ENCODE results near the gene TUT4. TPM values are rescaled to one million over a fixed set of nuclear protein-coding genes. Genes with fewer than 3 reads are reported as not detected.

TUT4 gene
- polyA plus RNA-seq, 1 donor, result 88.1 TPM

GRCh38 chr1:52460694-52461093 lies 92.2 kb downstream of the TUT4 start:
- no peak for DNase-seq

GRCh38 chr1:52455686-52456085 lies 97.2 kb downstream of the TUT4 start:
- DNase-seq, result no peak

- DNase-seq, result no peak
Observed at GRCh38 chr1:52454779-52455178, 98.1 kb downstream of the TUT4 start.

- no peak for DNase-seq
Observed at GRCh38 chr1:52454127-52454526, 98.8 kb downstream of the TUT4 start.

GRCh38 chr1:52444463-52444862 lies 108.4 kb downstream of the TUT4 start:
- no peak for DNase-seq

- no peak for DNase-seq
Observed at GRCh38 chr1:52439976-52440375, 112.9 kb downstream of the TUT4 start.

GRCh38 chr1:52436817-52437216 lies 116.1 kb downstream of the TUT4 start:
- no peak for DNase-seq

- no peak for DNase-seq
Observed at GRCh38 chr1:52435650-52436049, 117.2 kb downstream of the TUT4 start.

- DNase-seq, result no peak
Observed at GRCh38 chr1:52435211-52435610, 117.7 kb downstream of the TUT4 start.

GRCh38 chr1:52432807-52433206 lies 120.1 kb downstream of the TUT4 start:
- DNase-seq, result no peak

GRCh38 chr1:52427152-52427551 lies 125.7 kb downstream of the TUT4 start:
- DNase-seq, result no peak

- DNase-seq, result no peak
Observed at GRCh38 chr1:52426371-52426770, 126.5 kb downstream of the TUT4 start.

- no peak for DNase-seq
Observed at GRCh38 chr1:52424813-52425212, 128.1 kb downstream of the TUT4 start.

GRCh38 chr1:52424231-52424636 lies 128.7 kb downstream of the TUT4 start:
- no peak for DNase-seq

GRCh38 chr1:52423771-52424170 lies 129.1 kb downstream of the TUT4 start:
- no peak for DNase-seq

- DNase-seq, result no peak
Observed at GRCh38 chr1:52423055-52423454, 129.8 kb downstream of the TUT4 start.

- no peak for DNase-seq
Observed at GRCh38 chr1:52420713-52421112, 132.2 kb downstream of the TUT4 start.

GRCh38 chr1:52416811-52417210 lies 136.1 kb downstream of the TUT4 start:
- no peak for DNase-seq

GRCh38 chr1:52414942-52415341 lies 137.9 kb downstream of the TUT4 start:
- DNase-seq, result no peak

GRCh38 chr1:52413410-52413989 lies 139.4 kb downstream of the TUT4 start:
- no peak for DNase-seq

- no peak for DNase-seq
Observed at GRCh38 chr1:52404975-52405338, 147.9 kb downstream of the TUT4 start.

GRCh38 chr1:52404116-52404974 lies 148.5 kb downstream of the TUT4 start, which contains the start of the genes ORC1 and PRPF38A:
TSS of gene ORC1 (minus strand) at chr1:52404423. CDS start at chr1:52402223, 2,200 bp downstream.
TSS of gene PRPF38A (plus strand) at chr1:52404602. CDS start at chr1:52404750, 148 bp downstream.
- peak; percentile 97 for DNase-seq

GRCh38 chr1:52403566-52404115 lies 149.3 kb downstream of the TUT4 start:
- peak; percentile 25 for DNase-seq

GRCh38 chr1:52402860-52403240 lies 150.0 kb downstream of the TUT4 start:
- DNase-seq, result no peak
